Caco-2 (cell line): ENCODE results near the gene GLOD5. TPM values are rescaled to one million over a fixed set of nuclear protein-coding genes. Genes with fewer than 3 reads are reported as not detected.

Experiments used
- BruUV-seq: library from RNA; stranded (reverse); fragments of 400-500 nt; replicated peaks from 2 replicates; lab custom pipeline; 2021; lab: Mats Ljungman, UMichigan
- CTCF ChIA-PET: fragments of 300-600 bp; sonication (Branson Sonifier 250); formaldehyde crosslinking; loops from one replicate; lab custom pipeline; 2022; ENCODE audit warnings: antibody characterized with exemption; lab: Charles Lee
- POLR2A ChIA-PET: fragments of 300-600 bp; sonication (Branson Sonifier 250); formaldehyde crosslinking; loops from one replicate; lab custom pipeline; 2022; ENCODE audit warnings: antibody characterized with exemption; lab: Charles Lee
- DNase-seq, 2 experiments: peaks; one replicate each; pipeline versions ENCODE4 v3.0.0 to v3.0.0-alpha.2; 2020 to 2022
- H3K27me3 ChIP-seq: replicated peaks from 2 replicates; pipeline ENCODE4 v1.6.0; 2011; ENCODE audit warnings: low read length; ENCODE audit not compliant: control insufficient read depth, insufficient read depth
- H3K36me3 ChIP-seq: 2 replicates; pipeline ENCODE4 v1.5.1; 2011; ENCODE audit warnings: low read length; ENCODE audit not compliant: control insufficient read depth, insufficient read depth
- H3K4me1 ChIP-seq: fragments of 250-450 bp; sonication (Bioruptor Pico); 2 replicates; pipeline ENCODE4 v1.5.1; 2020; ENCODE audit warnings: mild to moderate bottlenecking
- H3K4me3 ChIP-seq: 2 replicates; pipeline ENCODE4 v1.5.1; 2011; ENCODE audit warnings: low read depth, mild to moderate bottlenecking, control low read depth, low read length
- H3K9me3 ChIP-seq: fragments of 250-450 bp; sonication (Bioruptor Pico); 2 replicates; pipeline ENCODE4 v1.5.1; 2020; ENCODE audit warnings: mild to moderate bottlenecking, moderate library complexity
- H3K27ac Mint-ChIP-seq: one replicate; pipeline ENCODE4 v1.8.0; 2022; ENCODE audit warnings: mixed read lengths; ENCODE audit not compliant: unreplicated experiment
- H3K27me3 Mint-ChIP-seq: one replicate; pipeline ENCODE4 v1.8.0; 2022; ENCODE audit warnings: mixed read lengths; ENCODE audit not compliant: insufficient read depth, unreplicated experiment
- H3K36me3 Mint-ChIP-seq: one replicate; pipeline ENCODE4 v1.8.0; 2022; ENCODE audit warnings: mild to moderate bottlenecking, mixed read lengths; ENCODE audit not compliant: insufficient read depth, unreplicated experiment
- H3K4me1 Mint-ChIP-seq: one replicate; pipeline ENCODE4 v1.8.0; 2022; ENCODE audit warnings: low read depth, mixed read lengths; ENCODE audit not compliant: unreplicated experiment
- H3K4me3 Mint-ChIP-seq: one replicate; pipeline ENCODE4 v1.8.0; 2022; ENCODE audit warnings: mild to moderate bottlenecking, moderate library complexity, mixed read lengths; ENCODE audit not compliant: unreplicated experiment
- H3K9me3 Mint-ChIP-seq: one replicate; pipeline ENCODE4 v1.8.0; 2022; ENCODE audit warnings: mixed read lengths; ENCODE audit not compliant: unreplicated experiment
- intact Hi-C: fragments of 100-400 bp; cut with micrococcal nuclease; formaldehyde crosslinking; loops from one replicate; pipeline ENCODE4 v1.10.0; 2022; ENCODE audit not compliant: unreplicated experiment
- total RNA-seq: library from RNA; stranded (reverse); gene quantifications from 2 replicates; pipeline ENCODE4 v1.2.3, GENCODE V29; 2022
- TF ChIP-seq, protein P1 (sequence below), 2 experiments: fragments of 200-600 bp in 1 of 2; IDR thresholded peaks; 1 replicate in 1 of 2; 2 replicates in 1 of 2; pipeline versions ENCODE4 v1.5.1 to v1.8.0; 2011 to 2022; ENCODE audit warnings: antibody characterized with exemption in 1 of 2, control low read depth in 1 of 2, inconsistent platforms in 1 of 2, low read depth in 1 of 2, low read length in 1 of 2, mild to moderate bottlenecking in 1 of 2, moderate library complexity in 1 of 2; ENCODE audit not compliant: insufficient read depth in 1 of 2, severe bottlenecking in 1 of 2, unreplicated experiment in 1 of 2

The GLOD5 gene
- total RNA-seq, 1 experiment from 2014 or later: not detected

DNA sequence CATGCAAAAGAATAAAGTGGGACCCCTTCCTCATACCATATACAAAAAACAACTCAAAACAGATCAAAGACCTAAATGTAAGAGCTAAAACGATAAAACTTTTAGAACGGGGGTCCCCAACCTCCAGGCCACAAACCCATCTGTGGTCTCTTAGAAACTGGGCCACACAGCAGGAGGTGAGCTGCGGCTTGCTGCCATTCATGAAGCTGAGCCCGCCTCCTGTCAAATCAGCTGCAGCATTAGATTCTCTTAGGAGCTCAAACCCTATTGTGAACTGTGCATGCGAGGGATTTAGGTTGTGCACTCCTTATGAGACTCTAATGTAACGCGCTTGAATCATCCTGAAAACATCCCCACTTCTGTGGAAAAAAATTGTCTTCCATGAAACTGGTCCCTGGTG lies 17.9 kb downstream of the GLOD5 start:
- H3K9me3 Mint-ChIP-seq: no peaks in the 10 kb centered on the region
- no peak overlapping the region for H3K4me3 ChIP-seq
- intact Hi-C loops: no loop called here
- H3K4me1 Mint-ChIP-seq: no peaks in the 10 kb centered on the region
- ChIA-PET POLR2A (no interaction called here), CTCF (no interaction called here)
- no TSS peak for BruUV-seq
- H3K27ac Mint-ChIP-seq: no peak overlapping the region
- DNase-seq: no peak
- H3K4me1 ChIP-seq: no peaks in the 10 kb centered on the region
- TF ChIP-seq, protein P1, sequence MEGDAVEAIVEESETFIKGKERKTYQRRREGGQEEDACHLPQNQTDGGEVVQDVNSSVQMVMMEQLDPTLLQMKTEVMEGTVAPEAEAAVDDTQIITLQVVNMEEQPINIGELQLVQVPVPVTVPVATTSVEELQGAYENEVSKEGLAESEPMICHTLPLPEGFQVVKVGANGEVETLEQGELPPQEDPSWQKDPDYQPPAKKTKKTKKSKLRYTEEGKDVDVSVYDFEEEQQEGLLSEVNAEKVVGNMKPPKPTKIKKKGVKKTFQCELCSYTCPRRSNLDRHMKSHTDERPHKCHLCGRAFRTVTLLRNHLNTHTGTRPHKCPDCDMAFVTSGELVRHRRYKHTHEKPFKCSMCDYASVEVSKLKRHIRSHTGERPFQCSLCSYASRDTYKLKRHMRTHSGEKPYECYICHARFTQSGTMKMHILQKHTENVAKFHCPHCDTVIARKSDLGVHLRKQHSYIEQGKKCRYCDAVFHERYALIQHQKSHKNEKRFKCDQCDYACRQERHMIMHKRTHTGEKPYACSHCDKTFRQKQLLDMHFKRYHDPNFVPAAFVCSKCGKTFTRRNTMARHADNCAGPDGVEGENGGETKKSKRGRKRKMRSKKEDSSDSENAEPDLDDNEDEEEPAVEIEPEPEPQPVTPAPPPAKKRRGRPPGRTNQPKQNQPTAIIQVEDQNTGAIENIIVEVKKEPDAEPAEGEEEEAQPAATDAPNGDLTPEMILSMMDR (IDR thresholded peaks at IDR 0.05; ENCODE audit: insufficient read depth in 1 of 2, low read depth in 1 of 2, low read length in 1 of 2, severe bottlenecking in 1 of 2, unreplicated experiment in 1 of 2): no peak
- no peaks in the 10 kb centered on the region for H3K36me3 ChIP-seq
- H3K4me3 Mint-ChIP-seq: no peak overlapping the region
- H3K9me3 ChIP-seq: no peaks in the 10 kb centered on the region
- H3K27me3 ChIP-seq: no peaks in the 10 kb centered on the region
- no peaks in the 10 kb centered on the region for H3K36me3 Mint-ChIP-seq
- H3K27me3 Mint-ChIP-seq: peaks cover 8% of the 10 kb centered on the region

GRCh38 chrX:48781705-48782104 lies 20.2 kb downstream of the GLOD5 start:
- no peak overlapping the region for H3K4me3 Mint-ChIP-seq
- CTCF ChIA-PET: no interaction called here

DNA sequence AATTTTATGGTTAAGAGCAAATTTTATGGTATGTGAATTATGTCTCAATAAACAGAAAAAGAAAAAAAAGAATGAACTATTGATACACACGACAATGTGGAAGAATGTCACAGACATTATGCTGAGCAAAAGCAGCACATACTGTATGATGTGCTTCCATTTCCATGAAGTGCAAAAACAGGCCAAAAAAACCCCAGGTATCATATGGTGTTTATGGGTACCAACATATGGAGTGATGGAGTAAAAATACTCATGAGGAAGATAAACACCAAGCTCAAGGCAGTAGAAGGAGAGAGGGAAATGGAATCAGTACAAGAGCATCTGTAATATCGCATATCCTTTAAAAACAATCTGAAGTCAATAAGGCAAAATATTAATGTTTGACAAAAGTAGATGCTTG lies 20.7 kb downstream of the GLOD5 start:
- intact Hi-C loops: no loop called here
- no peaks in the 10 kb centered on the region for H3K9me3 Mint-ChIP-seq
- TF ChIP-seq, protein P1 (IDR thresholded peaks at IDR 0.05; ENCODE audit: insufficient read depth in 1 of 2, low read depth in 1 of 2, low read length in 1 of 2, severe bottlenecking in 1 of 2, unreplicated experiment in 1 of 2): no peak

More at GRCh38 chrX:48781705-48782104, 20.2 kb downstream of the GLOD5 start:
- Histone ChIP-seq H3K27me3 (no peaks in the 10 kb centered on the region), H3K36me3 (no peaks in the 10 kb centered on the region), H3K4me3 (no peak overlapping the region), H3K4me1 (no peaks in the 10 kb centered on the region), H3K9me3 (no peaks in the 10 kb centered on the region)
- TF ChIP-seq, protein P1 (IDR thresholded peaks at IDR 0.05; ENCODE audit: insufficient read depth in 1 of 2, low read depth in 1 of 2, low read length in 1 of 2, severe bottlenecking in 1 of 2, unreplicated experiment in 1 of 2): no peak
- BruUV-seq: no TSS peak
- no peak for DNase-seq
- Mint-ChIP-seq H3K9me3 (no peaks in the 10 kb centered on the region), H3K27me3 (peaks cover 8% of the 10 kb centered on the region), H3K27ac (no peak overlapping the region), H3K4me1 (no peaks in the 10 kb centered on the region), H3K36me3 (no peaks in the 10 kb centered on the region)
- intact Hi-C loops: no loop called here
- POLR2A ChIA-PET: no interaction called here

More for the DNA sequence above, 20.7 kb downstream of the GLOD5 start:
- no peaks in the 10 kb centered on the region for H3K36me3 Mint-ChIP-seq
- no peak overlapping the region for H3K27ac Mint-ChIP-seq
- ChIA-PET CTCF (no interaction called here), POLR2A (no interaction called here)
- no TSS peak for BruUV-seq
- no peak overlapping the region for H3K4me3 Mint-ChIP-seq
- Histone ChIP-seq H3K27me3 (no peaks in the 10 kb centered on the region), H3K9me3 (no peaks in the 10 kb centered on the region), H3K4me3 (no peak overlapping the region), H3K4me1 (no peaks in the 10 kb centered on the region), H3K36me3 (no peaks in the 10 kb centered on the region)
- peaks cover 3% of the 10 kb centered on the region for H3K27me3 Mint-ChIP-seq
- H3K4me1 Mint-ChIP-seq: no peaks in the 10 kb centered on the region
- no peak for DNase-seq
